Measurements from ENCODE around the gene DGKQ.

The DGKQ gene

DNA sequence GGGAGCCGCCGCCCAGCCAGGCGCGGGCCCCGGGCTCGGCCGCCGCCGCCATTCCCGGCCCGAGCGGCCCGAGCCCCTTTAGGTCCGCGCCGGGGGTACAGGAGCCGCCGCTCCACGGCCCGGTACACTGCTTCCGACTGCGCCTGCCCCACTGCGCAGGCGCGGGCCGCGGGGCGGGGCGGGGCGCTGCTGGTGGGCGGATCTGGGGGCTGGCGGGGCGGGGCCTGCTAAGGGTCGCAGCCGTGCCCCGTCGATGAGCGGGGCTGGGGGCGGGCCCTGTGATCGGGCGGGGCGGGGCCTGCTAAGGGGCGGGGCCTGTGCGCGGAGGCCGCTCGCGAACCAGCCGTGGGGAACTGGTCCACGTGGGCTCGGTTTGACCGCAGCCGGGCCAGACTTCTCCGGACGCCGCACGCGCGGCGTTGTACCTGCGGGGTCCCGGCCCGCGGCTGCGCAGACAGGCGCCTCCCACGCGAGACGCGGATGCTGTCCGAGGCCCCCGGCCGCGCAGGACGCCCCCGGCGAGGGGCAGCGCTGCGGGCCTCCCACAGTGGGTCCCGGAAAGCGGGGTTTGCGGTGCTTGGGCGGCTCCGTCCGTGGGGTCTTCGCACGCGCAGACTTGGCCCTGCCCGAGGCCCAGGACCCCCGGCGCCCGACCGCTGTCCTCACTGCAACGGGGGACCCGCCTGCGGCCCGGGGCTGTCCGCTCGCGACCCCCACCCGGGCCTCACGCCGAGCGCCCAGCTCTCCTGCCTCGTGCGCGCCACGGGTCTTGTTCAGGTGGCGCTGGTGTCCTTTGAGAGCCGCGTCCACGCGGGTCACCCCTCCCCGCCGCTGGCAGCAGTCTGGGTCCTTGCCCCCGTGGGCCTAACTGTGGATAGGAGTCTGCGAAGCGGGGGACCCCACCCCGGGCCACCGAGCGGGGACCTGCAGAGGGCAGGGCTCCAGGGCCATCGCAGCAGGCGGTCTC is at the start of gene DGKQ:
DGKQ (minus strand) TSS at position 139 of the 967 bp plus-strand sequence; CDS start at position 52, 87 bp downstream.
- DNase-seq (ENCODE audit: low read depth), result peak; percentile 88

DNA sequence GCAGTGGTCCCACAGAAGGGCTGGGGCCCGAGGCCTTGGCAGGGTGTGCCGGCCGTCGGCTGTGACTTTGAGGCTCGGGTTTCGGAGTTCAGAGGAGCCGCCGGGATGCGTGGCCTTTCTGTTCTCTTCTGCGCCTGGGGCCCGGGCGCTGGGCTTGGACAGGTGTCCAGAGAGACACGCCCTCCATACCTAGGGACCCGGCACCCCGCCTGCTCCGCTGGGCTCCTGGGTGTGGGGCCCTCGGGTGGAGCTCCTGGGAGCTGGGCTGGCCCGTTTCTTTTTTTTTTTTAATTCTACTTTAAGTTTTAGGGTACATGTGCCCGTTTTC is 49.3 kb upstream of the DGKQ start:
- no peak for DNase-seq (ENCODE audit: low read depth)

- no peak for DNase-seq (ENCODE audit: low read depth)
These were observed 48.8 kb upstream of the DGKQ start for GRCh38 chr4:1022051-1022738.

DNA sequence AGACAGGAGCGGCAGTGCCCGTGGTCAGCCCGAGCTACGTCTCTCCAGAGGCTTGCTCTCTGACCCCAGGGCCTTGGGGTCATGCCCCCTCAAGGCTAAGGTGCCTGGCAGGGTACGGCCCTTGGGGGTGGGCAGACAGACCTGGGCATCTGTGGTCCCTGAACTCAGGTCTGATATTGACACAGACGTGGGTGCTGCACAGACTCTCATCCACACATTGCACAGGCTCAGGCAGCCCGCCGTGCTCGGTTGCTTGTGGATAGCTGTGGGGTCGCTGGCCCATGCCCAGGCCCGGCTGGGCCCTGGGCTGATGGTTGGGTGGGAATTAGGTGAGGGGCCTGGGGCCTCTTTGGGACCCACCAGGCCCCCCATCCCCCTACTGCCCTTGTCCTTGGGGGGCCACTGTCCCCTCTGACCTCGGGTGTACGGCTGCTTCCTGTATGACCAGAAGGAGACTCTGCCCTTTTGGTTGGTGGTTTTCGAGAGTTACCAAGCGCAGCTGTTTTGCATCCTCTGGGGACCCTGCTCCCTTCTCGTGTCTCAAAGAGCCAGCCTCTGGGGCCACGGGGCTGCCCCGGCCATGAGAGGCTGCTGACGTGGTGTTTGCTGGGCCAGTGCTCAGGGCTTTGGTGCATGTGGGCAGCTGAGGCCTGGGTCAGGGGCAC is 48.1 kb upstream of the DGKQ start:
- DNase-seq (ENCODE audit: low read depth), result no peak

DNA sequence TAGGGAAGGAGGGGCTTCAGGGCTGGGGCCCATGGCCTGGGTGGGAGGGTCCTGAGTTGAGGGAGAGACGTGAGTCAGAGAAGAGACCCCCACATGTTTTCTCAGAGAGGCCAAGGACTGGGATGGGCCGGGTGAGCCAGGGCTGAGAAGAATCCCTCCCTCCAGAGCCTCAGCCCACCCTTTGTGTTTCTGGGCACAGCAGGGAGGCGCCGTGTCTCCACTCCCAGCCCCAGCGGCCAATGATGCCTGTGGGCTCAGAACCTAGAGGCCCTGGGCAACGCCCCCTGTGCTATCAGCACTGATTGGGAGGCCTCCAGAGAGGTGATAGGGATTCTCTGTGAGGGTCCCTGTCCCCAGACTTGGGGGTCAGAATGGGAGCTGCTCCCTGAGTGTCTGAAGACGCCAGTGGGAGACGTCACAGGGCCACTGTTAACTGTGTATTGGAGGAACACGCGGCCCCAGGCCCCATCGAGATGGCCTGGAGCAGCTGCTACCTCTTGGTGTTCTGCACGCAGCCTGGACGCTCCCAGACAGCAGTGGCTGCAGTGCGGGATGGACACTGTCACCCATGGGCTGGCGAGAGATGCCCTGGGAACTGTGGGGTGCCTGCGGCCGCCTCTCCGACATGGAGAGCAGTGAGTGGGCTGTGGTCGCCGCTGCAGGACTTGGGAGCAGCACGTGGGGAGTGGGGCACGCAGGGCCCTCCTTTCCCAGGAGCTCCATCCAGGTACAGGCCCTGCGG is 46.5 kb upstream of the DGKQ start:
- no peak for DNase-seq (ENCODE audit: low read depth)

DNA sequence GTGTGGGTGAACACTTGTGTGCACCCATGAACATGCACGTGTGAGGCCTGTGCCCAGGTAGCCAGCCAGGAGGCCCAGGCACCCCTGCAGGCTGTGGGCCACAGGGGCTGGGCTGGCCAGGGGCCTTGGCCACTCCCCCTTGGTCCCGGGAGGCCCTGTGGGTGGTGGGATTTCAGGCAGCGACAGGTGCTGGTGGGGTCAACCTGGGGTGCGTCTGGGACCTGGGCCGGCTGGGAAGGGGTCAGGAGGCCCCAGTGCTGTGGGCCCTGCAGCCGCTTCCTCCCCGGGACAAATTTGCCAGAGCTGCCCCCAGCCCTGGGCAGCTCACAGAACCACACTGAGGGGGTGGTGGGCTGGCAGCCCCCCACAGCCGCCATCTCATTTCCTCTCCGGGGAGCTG is 46.0 kb upstream of the DGKQ start:
- DNase-seq (ENCODE audit: low read depth), result no peak

DNA sequence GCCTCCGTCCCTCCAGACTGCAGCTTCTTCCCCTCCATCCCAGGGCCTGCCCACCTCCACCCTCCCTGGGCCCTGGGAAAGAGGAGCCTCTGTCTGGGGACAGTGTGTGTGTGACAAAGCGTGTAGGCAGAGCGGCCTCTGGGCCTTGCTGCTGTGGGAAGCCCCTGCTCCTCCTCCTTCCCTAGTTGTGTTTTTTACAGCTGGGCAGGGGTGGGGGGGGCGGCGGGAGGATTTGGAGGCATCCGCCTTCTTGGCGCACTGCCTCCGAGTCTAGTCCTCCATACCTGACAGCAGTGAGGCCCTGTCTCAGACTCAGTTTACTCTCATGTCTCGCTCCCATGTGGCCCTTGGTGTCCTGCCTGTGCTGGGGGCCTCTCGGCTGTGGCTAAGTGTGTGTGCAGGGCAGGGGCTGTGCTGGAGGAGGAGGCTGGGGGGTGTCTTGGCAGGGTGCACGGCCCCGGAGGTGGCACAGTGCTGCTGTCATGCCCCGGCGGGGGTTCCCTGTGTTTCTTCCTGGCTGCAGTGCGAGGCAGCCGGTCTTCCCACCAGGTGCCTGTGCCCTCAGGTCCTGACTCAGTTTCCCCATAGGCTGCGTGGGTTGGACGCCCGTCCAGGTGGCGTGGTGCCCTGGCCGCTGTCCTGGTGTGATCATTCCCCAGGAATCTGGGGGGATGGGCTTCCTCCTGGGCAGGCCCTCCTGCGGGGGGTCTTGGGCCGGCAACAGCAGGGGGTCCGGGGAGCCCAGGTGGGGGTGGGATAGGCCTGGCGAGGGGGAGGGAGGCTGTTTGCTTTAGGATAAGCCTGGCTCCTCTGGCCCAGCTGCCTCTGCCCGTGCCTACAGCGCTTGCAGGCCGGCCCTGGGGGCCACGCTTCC is 45.0 kb upstream of the DGKQ start:
- DNase-seq (ENCODE audit: low read depth), result no peak

GRCh38 chr4:1017706-1018105 is 44.3 kb upstream of the DGKQ start:
- no peak for DNase-seq (ENCODE audit: low read depth)

DNA sequence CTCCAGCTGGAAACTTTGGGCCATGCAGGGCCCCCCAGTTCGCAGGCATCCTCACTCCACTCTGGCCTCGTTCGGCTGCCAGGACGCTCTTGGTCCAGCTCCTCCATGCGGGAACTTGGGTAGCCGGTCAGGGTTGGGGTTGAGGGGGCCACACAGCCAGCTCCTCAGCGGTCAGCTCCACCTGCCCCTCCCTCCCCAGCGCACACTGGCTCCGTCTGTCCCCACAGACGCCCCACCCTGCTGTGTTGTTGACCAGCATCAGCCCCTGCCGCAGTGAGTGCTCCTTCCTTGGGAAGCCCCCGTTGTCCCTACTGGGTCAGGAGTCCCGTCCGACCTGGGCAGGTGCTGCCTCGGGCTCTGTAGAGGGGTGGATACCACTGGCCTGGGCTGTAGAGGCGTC is 43.8 kb upstream of the DGKQ start:
- no peak for DNase-seq (ENCODE audit: low read depth)

DNA sequence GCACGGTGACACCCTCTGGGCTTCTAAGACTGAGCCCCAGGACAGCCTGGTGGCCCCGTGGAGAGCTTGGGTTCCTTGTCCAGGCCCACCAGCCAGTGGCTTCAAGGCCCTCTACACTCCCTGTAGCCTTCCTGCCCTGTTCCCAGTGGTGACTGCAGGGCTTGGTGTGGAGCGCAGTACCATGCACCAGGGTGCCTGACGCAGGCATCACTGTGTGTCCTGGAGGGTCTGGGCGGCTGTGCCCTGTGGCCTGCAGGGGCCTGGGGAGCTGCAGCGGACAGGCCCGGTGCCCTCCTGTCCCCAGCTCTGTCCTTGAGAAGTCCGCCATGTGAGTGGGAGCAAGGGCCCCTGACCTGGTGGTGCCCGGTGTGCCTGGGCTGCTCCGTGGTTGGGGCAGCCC is 42.4 kb upstream of the DGKQ start:
- DNase-seq (ENCODE audit: low read depth), result no peak

DNA sequence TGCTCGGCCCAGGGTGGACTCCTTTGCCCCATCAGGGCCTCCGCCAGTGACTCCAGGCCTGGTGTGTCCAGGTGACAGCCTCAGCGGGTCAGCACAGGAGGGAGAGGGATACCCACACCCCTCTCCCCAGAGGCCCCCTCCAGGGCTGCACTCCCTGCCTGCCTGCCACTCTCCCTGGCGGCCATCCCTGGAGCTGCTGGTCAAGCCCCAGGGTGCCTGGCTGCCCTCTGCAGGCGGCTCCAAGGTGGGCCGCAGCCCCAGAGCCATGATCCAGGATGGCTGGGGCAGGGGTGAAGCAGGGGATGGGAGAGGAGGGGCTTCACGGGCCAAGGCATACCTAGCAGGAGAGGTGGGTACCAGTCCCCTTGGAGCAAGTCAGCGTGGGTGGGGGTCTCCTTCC is 41.8 kb upstream of the DGKQ start:
- no peak for DNase-seq (ENCODE audit: low read depth)

GRCh38 chr4:1014291-1015167 is 41.2 kb upstream of the DGKQ start:
- no peak for DNase-seq (ENCODE audit: low read depth)

GRCh38 chr4:1013225-1014073 is 40.1 kb upstream of the DGKQ start:
- DNase-seq (ENCODE audit: low read depth), result no peak

- no peak for DNase-seq (ENCODE audit: low read depth)
These were observed 38.8 kb upstream of the DGKQ start for GRCh38 chr4:1012034-1012739.

- no peak for DNase-seq (ENCODE audit: low read depth)
These were observed 38.3 kb upstream of the DGKQ start for GRCh38 chr4:1011666-1012033.

DNA sequence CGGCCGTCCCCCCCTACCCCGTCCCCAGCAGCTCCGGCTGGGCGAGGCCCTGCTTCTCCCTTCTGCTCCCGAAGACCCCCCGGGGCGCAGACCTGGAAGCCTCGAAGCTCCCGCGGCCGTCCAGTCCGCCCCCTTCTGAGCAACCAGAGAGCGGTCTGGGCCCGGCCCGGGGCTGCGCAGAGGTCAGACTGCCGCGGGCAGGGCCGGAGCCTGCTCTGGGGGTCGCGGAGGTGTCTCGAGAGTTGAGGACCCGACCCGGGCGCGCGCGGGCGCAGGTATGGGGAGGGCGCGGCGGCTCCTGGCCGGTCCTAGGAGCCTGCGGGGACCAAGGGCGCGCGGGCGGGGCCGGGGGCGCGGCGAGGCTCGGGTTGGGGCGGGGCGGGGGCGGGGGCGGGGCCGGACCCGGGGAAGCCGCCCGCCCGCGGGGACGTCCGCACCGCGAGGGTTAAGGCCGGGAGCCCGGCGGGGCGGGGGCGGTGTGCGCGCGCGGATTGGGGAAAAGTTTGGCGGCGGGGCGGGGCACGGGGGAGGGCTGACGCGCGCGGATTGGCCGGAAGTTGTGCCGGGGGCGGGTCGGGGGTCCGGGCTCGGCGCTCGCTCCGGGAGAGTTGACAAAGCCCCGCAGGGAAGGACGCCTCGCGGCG is 37.8 kb upstream of the DGKQ start, which contains the start of gene FGFRL1:
FGFRL1 (plus strand) TSS at position 605 of the 644 bp plus-strand sequence. CDS start 860 bp downstream, outside the sequence.
- DNase-seq (ENCODE audit: low read depth), result peak; percentile 93

DNA sequence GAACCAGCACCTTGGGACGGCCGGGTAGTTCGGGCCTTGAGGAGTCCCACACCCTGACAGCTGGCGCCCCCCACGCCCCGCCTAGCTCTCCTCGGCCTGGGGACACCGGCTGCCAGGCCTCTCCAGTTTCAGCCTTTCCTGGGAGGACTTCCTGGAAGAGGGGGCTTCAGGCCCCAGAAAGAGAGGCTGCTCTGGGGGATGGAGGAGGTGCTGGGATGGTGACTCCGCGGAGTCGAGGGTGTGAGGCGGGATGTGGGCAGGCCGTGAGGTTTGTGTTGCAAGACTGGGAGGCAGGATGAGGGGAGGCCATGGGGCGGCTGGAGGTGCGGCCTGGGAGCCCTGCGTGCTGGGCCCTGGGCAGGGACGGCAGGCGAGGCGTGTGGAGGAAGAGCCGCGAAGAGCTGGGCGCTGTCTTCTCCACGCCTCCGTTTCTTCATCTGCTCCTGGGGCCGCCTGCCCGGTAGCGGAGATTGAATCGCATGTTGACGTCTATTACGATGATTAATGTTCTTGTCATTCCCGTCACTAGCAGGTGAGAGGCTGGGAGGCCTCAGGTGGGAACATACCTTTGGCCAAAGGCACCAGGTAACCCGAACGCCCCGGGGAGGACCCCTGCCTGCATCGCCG is 37.1 kb upstream of the DGKQ start:
- DNase-seq (ENCODE audit: low read depth), result peak; percentile 69

Measured in activated T-cell treated with anti-CD3 and anti-CD28 coated beads for 48 hours (primary cell).